ENCODE data around the gene TANGO2.

The TANGO2 gene

DNA sequence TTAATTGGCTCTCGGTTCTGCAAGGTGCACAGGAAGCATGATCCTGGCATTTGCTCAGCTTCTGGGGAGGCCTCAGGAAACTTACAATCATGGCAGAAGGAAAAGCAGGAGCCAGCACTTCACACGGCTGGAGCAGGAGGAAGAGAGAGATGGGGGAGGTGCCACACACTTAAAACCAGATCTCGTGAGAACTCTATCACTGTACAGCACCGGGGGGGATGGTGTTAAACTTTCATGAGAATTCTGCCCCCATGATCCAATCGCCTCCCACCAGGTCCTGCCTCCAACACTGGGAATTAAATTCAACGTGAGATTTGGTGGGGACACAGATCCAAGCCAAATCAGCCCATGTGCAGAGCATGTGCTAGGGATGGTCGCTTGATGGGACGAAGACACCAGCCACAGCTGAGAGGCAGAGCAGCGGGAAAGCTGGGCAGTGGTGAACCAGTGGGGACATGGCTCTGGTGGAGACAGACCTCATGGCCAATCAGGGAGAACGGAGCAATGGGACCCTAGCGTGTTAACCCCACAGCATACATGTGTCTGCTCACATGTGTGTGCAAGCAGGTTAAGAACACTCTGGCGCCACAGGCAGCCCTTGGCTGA, 6.2 kb downstream of the TANGO2 start:
- DNase-seq (ENCODE audit: low spot score): no peak

DNA sequence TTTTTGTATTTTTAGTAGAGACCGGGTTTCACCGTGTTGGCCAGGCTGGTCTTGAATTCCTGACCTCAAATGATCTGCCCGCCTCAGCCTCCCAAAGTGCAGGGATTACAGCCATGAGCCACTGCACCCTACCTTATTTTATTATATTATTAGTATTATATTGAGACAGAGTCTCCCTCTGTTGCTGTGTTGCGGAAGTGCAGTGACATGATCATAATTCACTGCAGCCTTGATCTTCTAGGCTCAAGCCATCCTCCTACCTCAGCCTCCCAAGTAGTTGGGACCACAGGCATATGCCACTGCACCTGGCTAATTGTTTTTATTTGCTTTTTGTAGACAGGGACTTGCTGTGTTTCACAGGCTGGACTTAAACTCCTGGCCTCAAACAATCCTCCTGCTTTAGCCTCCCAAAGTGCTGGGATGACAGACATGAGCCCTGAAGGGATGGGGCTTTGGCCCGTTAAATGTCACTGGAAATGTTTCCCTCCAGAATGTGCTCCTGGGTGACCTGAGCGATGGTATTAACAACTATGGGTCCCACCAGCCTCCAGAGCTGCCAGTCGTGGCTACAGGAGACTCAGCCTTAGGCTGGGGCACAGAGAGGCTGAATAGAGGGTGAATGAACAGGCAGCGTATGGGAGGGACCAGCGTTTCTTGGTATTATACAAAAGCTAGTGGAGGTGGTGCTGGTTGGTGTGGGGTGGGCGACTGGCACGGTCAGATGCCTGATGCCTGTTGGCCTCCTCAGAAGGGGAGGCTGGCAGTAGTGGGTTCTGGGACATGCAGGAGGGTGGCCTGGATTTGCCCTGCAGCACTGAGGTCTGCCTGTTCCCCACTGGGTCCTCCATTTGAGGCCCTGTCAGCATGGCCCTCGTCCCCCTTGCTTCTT, 7.3 kb downstream of the TANGO2 start:
- DNase-seq (ENCODE audit: low spot score): no peak

DNA sequence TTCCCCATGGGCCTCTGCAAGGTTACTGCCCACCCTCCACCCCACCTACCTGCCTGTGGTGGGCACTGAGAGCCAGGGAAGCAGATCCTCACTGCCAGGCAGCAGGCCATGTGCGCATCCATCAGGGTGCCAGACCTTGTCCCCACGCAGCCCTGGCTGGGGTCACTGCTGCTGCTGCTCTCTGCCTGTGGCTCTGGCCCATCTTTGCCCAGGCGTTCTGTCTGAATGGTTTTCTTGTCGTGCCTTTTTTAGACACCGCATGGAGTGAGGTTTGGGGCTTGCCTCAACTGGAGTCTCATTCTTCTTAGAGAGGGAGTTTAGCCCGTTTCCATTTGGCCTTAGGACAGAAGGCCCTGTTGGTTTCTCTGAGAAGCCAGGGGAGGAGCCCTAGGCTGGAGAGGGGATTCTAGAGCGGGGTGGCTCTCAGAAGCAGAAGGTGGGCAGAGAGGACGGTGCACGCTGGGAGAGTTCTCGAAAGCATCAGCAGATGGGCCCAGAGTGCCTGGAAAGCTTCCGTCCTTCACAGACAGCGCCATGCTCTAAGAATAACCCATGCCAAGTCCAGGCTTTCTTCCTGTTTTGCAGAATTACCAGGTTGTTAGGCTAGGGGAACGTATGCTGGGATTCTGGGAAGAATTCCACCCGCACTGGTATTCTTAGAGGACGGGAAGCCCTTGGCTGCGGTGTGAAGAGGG, 8.1 kb downstream of the TANGO2 start:
- no peak for DNase-seq (ENCODE audit: low spot score)

GRCh38 chr22:20029550-20030225, 8.8 kb downstream of the TANGO2 start:
- no peak for DNase-seq (ENCODE audit: low spot score)

GRCh38 chr22:20031732-20032406, 11.0 kb downstream of the TANGO2 start:
- DNase-seq (ENCODE audit: low spot score): peak; percentile 78

DNA sequence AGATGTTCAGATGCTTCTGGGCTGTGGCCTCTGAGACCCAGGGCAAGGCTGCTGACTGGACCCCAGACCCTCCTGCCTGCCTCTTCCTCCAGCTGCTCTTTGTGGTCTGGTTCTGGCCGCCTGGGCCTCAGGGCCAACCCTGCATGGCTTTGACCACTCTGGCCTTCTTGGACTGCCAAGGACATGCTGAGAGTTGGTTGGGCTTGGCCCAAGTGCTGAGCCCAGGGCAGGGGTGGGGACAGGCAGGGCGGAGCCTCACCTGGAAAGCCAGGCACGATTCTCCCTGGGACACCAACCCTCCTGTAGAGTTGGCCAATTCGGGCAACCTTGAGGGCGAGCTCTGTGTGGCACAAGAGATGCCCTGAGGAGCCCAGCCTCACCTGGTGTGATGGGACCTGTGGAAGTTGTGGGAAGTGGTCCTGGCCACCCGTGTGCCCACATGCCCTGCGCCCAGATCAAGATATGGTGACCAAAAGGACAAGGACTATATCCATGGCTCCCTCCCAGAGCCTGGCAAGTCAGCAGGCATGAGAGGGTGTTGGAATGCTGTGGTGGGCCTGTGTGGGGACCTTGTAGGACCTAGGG, 11.6 kb downstream of the TANGO2 start:
- DNase-seq (ENCODE audit: low spot score): no peak

GRCh38 chr22:20033045-20033706, 12.3 kb downstream of the TANGO2 start:
- no peak for DNase-seq (ENCODE audit: low spot score)

- no peak for DNase-seq (ENCODE audit: low spot score)
These were observed 13.2 kb downstream of the TANGO2 start for GRCh38 chr22:20034143-20034542.

GRCh38 chr22:20035375-20036083, 14.6 kb downstream of the TANGO2 start:
- DNase-seq (ENCODE audit: low spot score): no peak

- no peak for DNase-seq (ENCODE audit: low spot score)
These were observed 15.2 kb downstream of the TANGO2 start for GRCh38 chr22:20036084-20036482.

DNA sequence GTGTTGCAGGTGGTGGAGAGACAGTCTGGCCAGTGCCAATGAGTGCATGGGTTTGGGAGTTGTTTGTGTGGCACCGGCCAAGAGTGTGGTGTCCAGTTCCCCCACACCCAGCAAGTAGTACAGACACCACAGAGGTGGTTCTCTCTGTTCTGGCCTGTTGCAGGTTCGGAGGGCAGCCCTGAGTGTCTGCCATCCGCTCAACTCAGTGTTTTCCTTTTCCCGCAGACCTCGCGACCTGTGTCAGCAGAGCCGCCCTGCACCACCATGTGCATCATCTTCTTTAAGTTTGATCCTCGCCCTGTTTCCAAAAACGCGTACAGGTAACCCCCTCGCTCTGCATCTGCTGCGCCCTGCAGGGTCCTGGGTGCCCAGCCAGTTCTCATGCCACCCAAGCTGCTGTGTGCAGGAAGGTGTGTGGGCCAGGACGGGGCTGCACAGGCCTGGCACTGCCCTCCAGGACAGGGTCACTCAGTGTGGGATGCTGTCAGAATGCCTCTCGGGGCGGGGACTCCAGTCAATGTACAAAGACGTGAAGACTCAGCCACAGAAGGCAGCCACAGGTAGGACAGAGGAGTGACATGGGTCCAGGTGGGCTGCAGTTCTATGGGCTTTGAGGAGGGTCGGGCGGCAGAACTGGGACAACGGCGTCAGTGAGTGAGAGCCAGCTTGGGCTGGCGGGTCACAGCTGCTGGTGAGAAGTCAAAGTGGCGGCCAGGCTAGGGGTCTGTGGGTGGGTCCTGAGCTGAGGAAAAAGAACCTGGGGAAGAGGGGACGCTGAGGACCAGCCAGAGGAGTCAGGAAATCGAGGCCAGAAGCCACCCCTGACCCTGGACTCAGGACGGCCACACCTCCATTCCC, 15.9 kb downstream of the TANGO2 start:
- no peak for DNase-seq (ENCODE audit: low spot score)

DNA sequence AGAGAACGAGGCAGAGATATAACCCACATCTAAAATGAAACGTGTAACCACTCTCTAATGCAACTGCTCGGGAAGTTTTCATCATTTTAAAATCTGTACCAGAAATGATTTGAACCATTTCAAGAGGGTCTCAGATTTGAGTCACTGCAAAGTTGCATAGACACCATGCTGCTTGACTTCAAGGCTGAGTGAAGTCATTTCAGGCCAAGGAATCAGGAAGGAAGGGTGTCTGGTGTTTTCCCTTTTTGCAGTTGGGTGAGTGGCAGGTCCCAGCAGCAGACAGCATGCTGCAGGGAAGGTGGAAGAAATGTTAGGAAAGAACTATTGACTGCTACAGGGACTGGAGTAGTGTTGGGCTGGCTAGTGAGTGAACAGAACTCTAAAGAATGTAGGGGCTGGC, 16.5 kb downstream of the TANGO2 start:
- DNase-seq (ENCODE audit: low spot score): no peak

- no peak for DNase-seq (ENCODE audit: low spot score)
These were observed 17.7 kb downstream of the TANGO2 start for GRCh38 chr22:20038574-20038973.

DNA sequence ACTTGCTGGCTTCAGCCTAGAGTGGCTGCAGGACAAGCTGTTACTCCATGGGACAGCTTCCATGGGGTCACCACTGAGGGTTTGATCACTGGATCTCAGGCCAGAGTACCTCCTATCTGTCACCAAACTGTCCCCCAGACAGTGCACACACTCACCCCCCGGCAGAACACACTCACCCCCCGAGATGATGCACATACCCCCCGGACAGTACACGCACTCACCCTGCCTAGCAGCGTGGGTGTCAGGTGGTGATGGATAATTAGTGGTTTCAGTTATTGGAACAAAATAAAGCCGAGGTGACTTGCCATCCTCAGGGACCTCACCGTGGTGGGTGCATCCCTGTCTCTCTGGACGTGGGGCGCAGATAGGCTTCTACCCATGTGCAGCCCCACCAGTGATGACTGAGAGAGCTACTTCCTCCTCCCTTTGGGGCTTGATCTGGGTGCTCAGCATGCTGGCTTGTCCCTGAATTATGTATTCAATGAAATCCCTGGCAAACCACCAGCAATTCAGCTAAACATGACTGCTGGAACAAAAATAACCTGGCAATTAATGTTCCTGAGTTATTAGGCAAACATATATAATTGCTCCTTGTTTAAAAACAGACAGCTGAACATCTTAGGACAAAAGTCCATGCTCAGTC, 18.9 kb downstream of the TANGO2 start:
- DNase-seq (ENCODE audit: low spot score): no peak

DNA sequence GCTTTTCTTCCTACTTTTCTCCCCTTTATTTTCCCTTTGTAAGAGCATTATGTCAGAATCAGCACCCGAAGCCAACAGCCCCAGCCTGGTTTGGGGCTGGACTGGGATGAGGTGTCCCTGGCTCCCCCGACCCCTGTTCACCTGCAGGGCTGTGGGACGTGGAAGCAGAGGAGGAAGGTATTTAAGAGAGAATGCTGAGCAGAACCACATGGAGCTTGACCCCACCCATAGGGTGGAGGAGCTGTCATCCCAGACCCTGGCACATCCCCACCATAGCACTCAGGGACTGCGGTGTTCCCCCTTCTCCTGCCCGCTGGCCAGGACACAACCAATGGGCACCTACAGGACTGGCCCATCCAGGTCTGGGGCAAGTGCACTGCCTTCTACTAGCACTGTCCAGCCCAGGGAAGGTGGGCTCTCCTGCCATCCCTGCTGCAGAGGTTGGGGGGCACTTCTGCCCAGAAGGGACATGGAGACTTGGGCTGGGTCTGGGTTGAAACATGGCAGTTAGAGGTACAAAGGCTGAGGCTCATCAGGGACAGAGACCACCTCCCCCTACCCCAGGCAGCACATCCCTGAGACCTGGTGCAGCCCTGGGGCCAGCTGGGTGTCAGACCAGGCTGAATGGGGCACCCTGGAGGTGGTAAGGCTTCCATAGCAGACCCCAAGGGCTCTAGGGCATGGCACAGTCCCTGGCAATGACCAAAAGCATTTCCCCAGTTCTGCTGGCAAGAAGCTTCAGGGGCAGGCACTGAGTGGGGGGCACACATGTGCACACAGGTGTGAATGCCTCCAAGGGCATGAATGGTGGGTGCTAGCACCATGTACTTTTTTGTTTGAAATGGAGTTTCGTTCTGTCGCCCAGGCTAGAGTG, 19.7 kb downstream of the TANGO2 start:
- DNase-seq (ENCODE audit: low spot score): no peak

DNA sequence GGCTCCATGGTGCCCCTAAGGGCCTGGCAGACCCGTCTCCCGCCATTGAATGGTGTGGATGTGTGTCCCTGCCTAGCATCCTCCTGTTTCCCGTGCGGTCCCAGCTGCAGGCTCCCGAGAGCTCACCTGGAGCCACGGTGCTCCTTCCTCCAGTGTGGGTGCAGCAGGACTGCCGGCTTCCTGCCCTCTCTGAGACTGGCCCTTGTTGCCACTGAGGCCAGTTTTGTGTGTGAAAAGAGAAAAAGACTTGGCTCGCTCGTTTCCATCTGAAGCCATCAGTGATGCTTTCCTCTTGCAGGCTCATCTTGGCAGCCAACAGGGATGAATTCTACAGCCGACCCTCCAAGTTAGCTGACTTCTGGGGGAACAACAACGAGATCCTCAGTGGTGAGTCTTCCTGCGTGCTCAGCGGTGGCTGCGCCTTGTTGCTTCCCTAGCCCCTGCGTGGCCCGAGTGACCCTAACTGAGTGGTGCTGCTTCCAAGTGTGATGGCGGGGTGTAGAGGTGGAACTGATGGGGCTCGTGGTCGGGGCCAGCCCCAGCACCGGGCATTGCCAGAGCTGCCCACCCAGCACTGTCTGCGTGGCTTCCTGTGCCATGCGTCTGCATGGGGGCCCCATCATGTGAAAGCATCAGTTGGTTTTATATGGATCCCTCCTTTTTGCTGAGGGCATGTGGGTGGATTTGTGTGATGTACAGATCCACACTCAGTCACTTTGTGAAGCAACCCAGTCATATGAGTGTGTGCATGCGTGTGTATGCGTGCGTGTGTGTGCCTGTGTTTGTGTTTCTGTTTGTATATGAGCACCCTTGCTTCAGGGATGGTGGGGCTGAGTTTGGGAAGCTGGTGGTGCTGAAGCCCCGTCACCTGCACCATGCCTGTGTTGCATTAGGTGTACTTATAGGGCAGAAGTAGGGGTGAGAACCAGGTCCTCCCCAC, 22.4 kb downstream of the TANGO2 start:
- no peak for DNase-seq (ENCODE audit: low spot score)

GRCh38 chr22:20043997-20044342, 23.1 kb downstream of the TANGO2 start:
- DNase-seq (ENCODE audit: low spot score): no peak

All from SW480 (cell line).